Panc1 (cell line): Measurements from ENCODE around the gene RCCD1. TPM values are rescaled to one million over a fixed set of nuclear protein-coding genes. Genes with fewer than 3 reads are reported as not detected.

ENCODE experiments used
- ATAC-seq: fragments of 200-7000 bp; cut with Tn5 transposase; 2 replicates; pipeline ENCODE4 v1.9.1; 2020; ENCODE audit warnings: mild to moderate bottlenecking, moderate library complexity
- BruUV-seq: library from RNA; stranded (reverse); fragments of 400-500 nt; replicated peaks from 2 replicates; lab custom pipeline; 2021; lab: Mats Ljungman, UMichigan
- CTCF ChIA-PET: fragments of 300-600 bp; sonication (Branson Sonifier 250); formaldehyde crosslinking; loops from one replicate; lab custom pipeline; 2022; ENCODE audit warnings: antibody characterized with exemption; lab: Charles Lee
- POLR2A ChIA-PET: fragments of 300-600 bp; sonication (Branson Sonifier 250); formaldehyde crosslinking; loops from one replicate; lab custom pipeline; 2022; ENCODE audit warnings: antibody characterized with exemption; lab: Charles Lee
- DNase-seq: peaks from one replicate; pipeline ENCODE4 v3.0.0-alpha.2; 2010; ENCODE audit warnings: low read depth, low spot score
- H3K27ac ChIP-seq: 2 replicates; pipeline ENCODE4 v1.5.1; 2011; ENCODE audit warnings: mild to moderate bottlenecking, low read length, inconsistent platforms
- H3K27me3 ChIP-seq: fragments of 200-500 bp; sonication (Bioruptor generic); 2 replicates; pipeline ENCODE4 v1.6.0; 2014; ENCODE audit warnings: low read length, inconsistent platforms; ENCODE audit not compliant: control insufficient read depth, insufficient read depth
- H3K36me3 ChIP-seq: fragments of 200-500 bp; sonication (Bioruptor generic); 2 replicates; pipeline ENCODE4 v1.5.1; 2014; ENCODE audit warnings: inconsistent platforms, mild to moderate bottlenecking, low read length, moderate library complexity; ENCODE audit not compliant: control insufficient read depth, insufficient read depth
- H3K4me1 ChIP-seq: 2 replicates; pipeline ENCODE4 v1.5.1; 2011; ENCODE audit warnings: inconsistent platforms, mild to moderate bottlenecking, low read length, moderate library complexity; ENCODE audit not compliant: control insufficient read depth, insufficient read depth
- H3K4me3 ChIP-seq, 2 experiments: 2 replicates each; pipeline ENCODE4 v1.5.1; 2011 to 2012; ENCODE audit warnings: low read depth in 2 of 2, low read length in 2 of 2, mild to moderate bottlenecking in 2 of 2, inconsistent platforms in 1 of 2, moderate library complexity in 1 of 2
- H3K9me3 ChIP-seq: fragments of 200-500 bp; sonication (Bioruptor generic); 2 replicates; pipeline ENCODE4 v1.5.1; 2014; ENCODE audit warnings: low read depth, mild to moderate bottlenecking, inconsistent platforms, low read length, moderate library complexity; ENCODE audit not compliant: control insufficient read depth, insufficient read depth
- CTCF ChIP-seq: fragments of 450-650 bp; IDR thresholded peaks from 2 replicates; pipeline ENCODE4 v1.5.1; 2017; ENCODE audit warnings: mild to moderate bottlenecking
- POLR2AphosphoS5 ChIP-seq: IDR thresholded peaks from 2 replicates; pipeline ENCODE4 v1.6.1; 2012; ENCODE audit warnings: mild to moderate bottlenecking, low read depth, low read length, moderate library complexity
- SIN3A ChIP-seq: IDR thresholded peaks from 2 replicates; pipeline ENCODE4 v1.6.1; 2012; ENCODE audit warnings: low read depth, mild to moderate bottlenecking, low read length, moderate library complexity, borderline replicate concordance; ENCODE audit not compliant: insufficient read depth
- TCF7L2 ChIP-seq: IDR thresholded peaks from 2 replicates; pipeline ENCODE4 v1.6.1; 2011; ENCODE audit warnings: mild to moderate bottlenecking, low read depth, low read length, inconsistent platforms
- in situ Hi-C: cut with HindIII; loops from 2 replicates; pipeline ENCODE4 v1.10.0; 2016; ENCODE audit warnings: low sequenced_read_pairs, low pct_unique_long_range_greater_than_20kb
- intact Hi-C: fragments of 100-400 bp; cut with micrococcal nuclease; formaldehyde crosslinking; loops from one replicate; pipeline ENCODE4 v1.10.0; 2022; ENCODE audit not compliant: unreplicated experiment
- total RNA-seq: library from RNA; stranded (reverse); gene quantifications from one replicate; pipeline ENCODE4 v1.2.1, GENCODE V29; 2021; ENCODE audit not compliant: unreplicated experiment
- TF ChIP-seq, protein P1 (sequence below), 2 experiments: IDR thresholded peaks; 2 replicates each; pipeline ENCODE4 v1.6.1; 2011 to 2012; ENCODE audit warnings: low read depth in 2 of 2, control low read depth in 1 of 2, low read length in 1 of 2, mild to moderate bottlenecking in 1 of 2, moderate library complexity in 1 of 2; ENCODE audit not compliant: insufficient read depth in 1 of 2

RCCD1 gene
- total RNA-seq, 1 experiment from 2014 or later = 23.6 TPM

GRCh38 chr15:90972133-90972532 is 17.4 kb downstream of the RCCD1 start:
- peaks cover 44% of the 10 kb centered on the region for H3K36me3 ChIP-seq
- intact Hi-C loops (no loop called here), in situ Hi-C loops (no loop called here)
- no peak for DNase-seq
- H3K9me3 ChIP-seq = no peaks in the 10 kb centered on the region
- POLR2A ChIA-PET = interaction anchor here (1.0 kb wide), 1 partner anchor 24 kb away, joined by 12 read pairs; no protein-coding TSS in a partner anchor
- CTCF ChIA-PET = no interaction called here
- H3K27me3 ChIP-seq = no peaks in the 10 kb centered on the region
- no peak overlapping the region for H3K27ac ChIP-seq
- H3K4me3 ChIP-seq = no peak overlapping the region
- TF ChIP-seq SIN3A (no peak), TCF7L2 (no peak), POLR2AphosphoS5 (no peak), CTCF (no peak)
- TF ChIP-seq, protein P1, sequence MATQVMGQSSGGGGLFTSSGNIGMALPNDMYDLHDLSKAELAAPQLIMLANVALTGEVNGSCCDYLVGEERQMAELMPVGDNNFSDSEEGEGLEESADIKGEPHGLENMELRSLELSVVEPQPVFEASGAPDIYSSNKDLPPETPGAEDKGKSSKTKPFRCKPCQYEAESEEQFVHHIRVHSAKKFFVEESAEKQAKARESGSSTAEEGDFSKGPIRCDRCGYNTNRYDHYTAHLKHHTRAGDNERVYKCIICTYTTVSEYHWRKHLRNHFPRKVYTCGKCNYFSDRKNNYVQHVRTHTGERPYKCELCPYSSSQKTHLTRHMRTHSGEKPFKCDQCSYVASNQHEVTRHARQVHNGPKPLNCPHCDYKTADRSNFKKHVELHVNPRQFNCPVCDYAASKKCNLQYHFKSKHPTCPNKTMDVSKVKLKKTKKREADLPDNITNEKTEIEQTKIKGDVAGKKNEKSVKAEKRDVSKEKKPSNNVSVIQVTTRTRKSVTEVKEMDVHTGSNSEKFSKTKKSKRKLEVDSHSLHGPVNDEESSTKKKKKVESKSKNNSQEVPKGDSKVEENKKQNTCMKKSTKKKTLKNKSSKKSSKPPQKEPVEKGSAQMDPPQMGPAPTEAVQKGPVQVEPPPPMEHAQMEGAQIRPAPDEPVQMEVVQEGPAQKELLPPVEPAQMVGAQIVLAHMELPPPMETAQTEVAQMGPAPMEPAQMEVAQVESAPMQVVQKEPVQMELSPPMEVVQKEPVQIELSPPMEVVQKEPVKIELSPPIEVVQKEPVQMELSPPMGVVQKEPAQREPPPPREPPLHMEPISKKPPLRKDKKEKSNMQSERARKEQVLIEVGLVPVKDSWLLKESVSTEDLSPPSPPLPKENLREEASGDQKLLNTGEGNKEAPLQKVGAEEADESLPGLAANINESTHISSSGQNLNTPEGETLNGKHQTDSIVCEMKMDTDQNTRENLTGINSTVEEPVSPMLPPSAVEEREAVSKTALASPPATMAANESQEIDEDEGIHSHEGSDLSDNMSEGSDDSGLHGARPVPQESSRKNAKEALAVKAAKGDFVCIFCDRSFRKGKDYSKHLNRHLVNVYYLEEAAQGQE (IDR thresholded peaks at IDR 0.05; ENCODE audit: insufficient read depth in 1 of 2, low read depth in 2 of 2, low read length in 1 of 2) = no peak
- no peaks in the 10 kb centered on the region for H3K4me1 ChIP-seq
- ATAC-seq = no peak
- no TSS peak for BruUV-seq

- intact Hi-C loops = no loop called here
- CTCF ChIA-PET = no interaction called here
Observed at GRCh38 chr15:90974216-90974615, 19.5 kb downstream of the RCCD1 start.

More at GRCh38 chr15:90974216-90974615, 19.5 kb downstream of the RCCD1 start:
- no peak overlapping the region for H3K27ac ChIP-seq
- DNase-seq (no peak), ATAC-seq (no peak; the same call in 1 of the 2 replicates)
- BruUV-seq = no TSS peak
- no peak for TF ChIP-seq CTCF
- no peak for TF ChIP-seq POLR2AphosphoS5
- no peak for TF ChIP-seq TCF7L2
- H3K9me3 ChIP-seq = no peaks in the 10 kb centered on the region
- H3K4me1 ChIP-seq = no peaks in the 10 kb centered on the region
- H3K27me3 ChIP-seq = no peaks in the 10 kb centered on the region
- POLR2A ChIA-PET = no interaction called here
- H3K36me3 ChIP-seq = peaks cover 34% of the 10 kb centered on the region
- H3K4me3 ChIP-seq = no peak overlapping the region
- in situ Hi-C loops = no loop called here
